CD4-positive, alpha-beta T cell treated with Interleukin-1 beta for 1 hour (primary cell): ENCODE data around the gene OR2T34.
"Not testable (repeated sequence)": the region's sequence is repeated elsewhere in the genome, so short reads cannot be mapped to it uniquely, and the experiment has no call there.

Source experiments
- DNase-seq, 2 donors: peaks; one replicate each; pipeline ENCODE4 v3.0.0-alpha.2; 2020 to 2022

OR2T34 gene

GRCh38 chr1:248574657-248575056 is at the start of gene OR2T34:
Gene OR2T34 (minus strand): TSS chr1:248574757. CDS start chr1:248574757, 0 bp downstream.
- not testable (repeated sequence) for DNase-seq

DNA sequence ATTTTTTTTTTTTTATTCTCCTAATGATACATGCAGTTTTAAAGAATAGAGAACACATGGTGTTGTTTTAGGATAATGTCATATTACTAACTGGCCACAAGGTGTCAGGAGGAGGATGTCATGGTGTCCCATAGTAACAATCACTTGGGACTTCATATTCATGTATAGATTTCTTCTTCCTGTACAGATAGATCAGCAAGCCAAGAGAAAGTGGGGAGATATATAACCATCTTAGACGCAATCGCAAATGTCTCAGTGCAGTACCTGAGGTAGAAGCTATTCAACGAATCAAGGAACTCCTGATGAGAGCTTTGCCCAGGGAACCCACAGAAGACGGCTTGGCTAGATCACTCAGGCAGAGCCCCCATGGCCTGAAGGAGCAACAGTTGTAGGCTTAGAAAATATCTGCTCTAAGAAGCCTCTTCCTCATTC is 48.0 kb upstream of the OR2T34 start:
- DNase-seq, result peak in 1 of 2 donors; percentile 19

GRCh38 chr1:248621770-248622169 is 47.2 kb upstream of the OR2T34 start:
- no peak for DNase-seq

GRCh38 chr1:248618878-248619277 is 44.3 kb upstream of the OR2T34 start:
- DNase-seq, result peak; percentile 25 to 45

- DNase-seq, result no peak
Observed at GRCh38 chr1:248618119-248618518, 43.6 kb upstream of the OR2T34 start.

DNA sequence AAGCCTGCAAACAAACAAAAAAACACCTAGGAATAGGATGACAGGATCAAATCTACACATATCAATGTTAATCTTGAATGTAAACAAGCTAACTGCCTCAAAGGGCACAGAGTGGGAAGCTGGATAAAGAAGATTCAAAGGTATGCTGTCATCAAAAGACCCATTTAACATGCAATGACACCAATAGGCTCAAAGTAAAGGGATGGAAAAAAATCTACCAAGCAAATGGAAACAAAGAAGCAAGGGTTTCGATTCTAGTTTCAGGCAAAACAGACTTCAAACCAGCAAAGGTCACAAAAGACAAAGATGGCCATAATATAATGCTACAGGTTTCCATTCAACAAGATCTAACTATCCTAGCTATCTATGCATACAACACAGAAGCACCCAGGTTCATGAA is 39.2 kb upstream of the OR2T34 start:
- no peak for DNase-seq

GRCh38 chr1:248611883-248612414 is 37.4 kb upstream of the OR2T34 start:
- DNase-seq, result peak in 1 of 2 donors; percentile 3

DNA sequence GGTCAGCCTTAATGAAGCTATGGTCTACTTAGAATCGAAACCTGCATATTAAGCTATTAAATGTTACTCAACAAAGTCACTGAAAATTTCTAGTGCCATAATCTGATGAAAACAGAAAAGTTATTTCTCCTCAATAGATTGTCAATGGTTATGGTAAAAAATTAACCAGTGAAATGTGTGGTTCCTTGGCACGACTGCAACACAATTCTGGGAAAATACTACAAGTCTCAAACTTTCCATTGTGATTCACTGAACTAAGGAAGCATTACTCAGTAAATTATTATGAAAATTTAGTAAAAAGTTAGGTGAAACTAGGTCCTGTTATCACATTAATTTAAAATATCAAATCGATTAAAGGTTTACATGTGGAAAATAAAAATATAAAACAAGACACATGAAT is 35.7 kb upstream of the OR2T34 start:
- no peak for DNase-seq

DNA sequence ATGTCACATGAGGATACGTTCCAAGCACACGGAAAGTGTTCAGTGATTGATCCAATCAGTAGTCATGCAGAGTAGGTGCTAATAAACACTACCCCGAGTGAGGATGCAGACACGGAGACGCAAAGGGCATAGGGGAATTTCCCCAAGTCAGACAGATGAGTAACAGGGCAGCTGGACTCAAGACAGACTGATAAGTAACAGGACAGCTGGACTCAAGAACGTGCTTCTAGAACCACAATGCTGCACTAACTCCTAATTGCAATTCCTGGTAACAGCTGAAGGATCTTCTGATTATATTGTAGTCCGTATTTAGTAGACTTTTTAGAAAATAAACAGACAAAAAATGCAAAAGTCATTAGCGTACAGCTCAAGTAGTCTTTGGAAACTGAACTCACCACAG is 24.8 kb upstream of the OR2T34 start:
- DNase-seq, result no peak

DNA sequence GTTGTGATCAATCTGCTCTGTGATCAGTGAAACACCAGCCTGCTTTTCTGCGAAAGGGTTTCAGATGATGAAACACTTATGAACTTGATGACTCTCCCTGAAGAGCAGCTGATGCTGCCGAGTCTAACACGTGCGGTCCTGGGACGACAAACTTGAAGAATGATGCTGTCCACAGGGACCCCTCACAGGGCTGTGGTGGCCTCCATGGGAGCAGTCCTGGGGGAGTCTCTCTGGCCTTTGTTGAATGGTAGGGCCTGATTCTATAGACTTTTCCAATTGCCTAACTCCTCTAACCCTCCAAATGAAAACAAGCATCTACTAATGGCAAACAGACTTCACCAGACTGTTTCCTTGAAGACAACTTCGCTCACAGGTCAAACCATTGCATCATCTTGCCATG is 23.0 kb upstream of the OR2T34 start, which contains the start of gene OR2T10:
Gene OR2T10, minus strand, starts transcription at position 112 of the 400 bp plus-strand sequence. CDS start 3,932 bp downstream, outside the sequence.
- no peak for DNase-seq

GRCh38 chr1:248596615-248597014 is 22.1 kb upstream of the OR2T34 start:
- DNase-seq, result no peak

GRCh38 chr1:248593226-248593625 is 18.7 kb upstream of the OR2T34 start:
- DNase-seq, result no peak

DNA sequence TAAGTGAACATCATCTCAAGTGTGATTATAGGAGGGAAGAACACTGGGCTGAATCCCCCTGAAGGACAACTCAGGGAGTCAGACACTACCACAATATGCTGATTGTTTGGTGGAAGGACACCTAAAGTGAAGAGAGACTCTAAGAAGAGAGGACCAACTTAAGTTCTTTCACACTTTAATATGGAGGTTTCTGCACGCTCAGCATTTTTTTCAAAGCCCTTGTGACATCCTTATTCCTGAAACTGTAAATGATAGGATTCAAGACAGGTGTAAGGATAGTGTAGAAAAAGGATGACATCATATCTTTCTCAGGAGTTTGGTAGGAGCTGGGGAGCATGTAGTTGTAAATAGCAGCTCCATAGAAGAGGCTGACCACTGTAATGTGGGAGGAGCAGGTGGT is 18.1 kb upstream of the OR2T34 start:
- no peak for DNase-seq

GRCh38 chr1:248590055-248590454 is 15.5 kb upstream of the OR2T34 start:
- DNase-seq, result no peak

DNA sequence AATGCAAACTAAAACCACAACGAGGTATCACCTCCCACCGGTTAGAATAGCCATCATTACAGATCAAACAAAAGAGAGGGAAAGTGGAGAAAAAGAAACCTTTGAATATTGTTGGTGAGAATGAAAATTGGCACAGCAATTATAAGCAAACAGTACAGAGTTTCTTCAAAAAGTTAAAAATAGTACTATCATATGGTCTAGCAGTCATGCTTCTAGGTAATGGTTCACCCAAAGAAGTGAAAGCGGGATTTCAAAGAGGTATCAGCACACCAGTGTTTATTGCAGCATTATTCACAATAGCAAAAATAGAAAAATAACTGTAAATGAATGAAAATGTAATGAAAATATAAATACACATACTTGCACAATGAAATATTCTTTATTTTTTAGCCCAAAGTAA is 14.8 kb upstream of the OR2T34 start:
- no peak for DNase-seq

- DNase-seq, result no peak
Observed at GRCh38 chr1:248585266-248585665, 10.7 kb upstream of the OR2T34 start.

DNA sequence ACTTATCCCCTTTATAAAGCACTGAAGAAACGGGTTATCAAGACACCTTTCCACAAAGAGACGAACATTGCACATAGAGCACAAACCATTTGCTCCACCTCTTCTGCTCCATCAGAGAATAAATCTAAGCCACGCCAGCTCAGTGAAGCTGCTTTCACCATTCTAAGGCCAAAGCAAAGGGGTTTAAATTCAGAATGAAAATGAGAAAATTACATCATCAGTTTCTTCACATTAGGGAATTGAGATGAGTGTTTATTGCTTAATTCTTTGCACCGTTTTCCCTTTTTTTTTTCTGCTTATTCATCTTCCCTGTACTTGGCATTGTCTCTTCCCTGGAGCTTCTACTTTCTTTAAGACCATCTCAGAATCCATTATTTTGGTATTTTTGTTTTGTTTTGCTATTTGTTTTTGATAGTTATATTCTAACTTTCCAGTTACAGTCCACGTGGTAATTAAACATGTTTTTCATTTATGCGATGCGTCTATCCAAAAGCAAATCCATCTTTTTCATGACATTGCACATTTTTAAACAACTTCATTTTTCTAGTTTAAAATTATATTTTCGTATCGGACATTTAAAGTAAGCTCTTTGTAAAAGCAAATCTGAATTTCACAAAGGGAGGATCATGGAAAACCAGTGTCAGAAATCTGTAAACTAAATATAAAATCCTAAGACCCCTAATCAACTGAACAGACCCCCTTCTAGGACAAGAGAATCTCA is 1.9 kb upstream of the OR2T34 start:
- no peak for DNase-seq

- not testable (repeated sequence) for DNase-seq
Observed at GRCh38 chr1:248573856-248574255, 701 bp downstream of the OR2T34 start.

- DNase-seq, result not testable (repeated sequence)
Observed at GRCh38 chr1:248572049-248572448, 2.5 kb downstream of the OR2T34 start.

GRCh38 chr1:248570811-248571210 is 3.7 kb downstream of the OR2T34 start:
- DNase-seq, result not testable (repeated sequence)

GRCh38 chr1:248569049-248569448 is 5.5 kb downstream of the OR2T34 start:
- not testable (repeated sequence) for DNase-seq

- peak in 1 of 2 donors; percentile 17 for DNase-seq
Observed at GRCh38 chr1:248565530-248566373, 8.8 kb downstream of the OR2T34 start.

DNA sequence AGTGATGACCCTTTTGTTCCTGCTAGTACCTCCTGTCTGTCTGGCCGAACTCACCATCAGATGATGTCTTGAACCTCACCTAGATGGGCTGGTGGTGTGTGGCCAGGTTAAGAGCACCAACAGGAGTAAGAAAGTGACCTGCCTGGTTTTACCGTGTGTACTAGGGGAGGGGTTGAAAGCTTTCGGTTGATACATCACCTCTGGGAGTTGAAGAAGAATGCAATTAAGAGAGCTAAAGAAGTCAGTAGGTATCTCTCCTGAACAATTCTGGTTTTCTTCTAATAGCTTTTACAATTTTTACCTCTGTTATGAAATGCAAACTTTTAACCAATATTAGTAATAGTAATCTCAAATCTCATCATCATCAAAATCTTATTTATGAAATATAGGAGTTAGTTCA is 11.9 kb downstream of the OR2T34 start, which contains the start of gene OR2T29:
Gene OR2T29, minus strand, starts transcription at position 101 of the 400 bp plus-strand sequence. CDS start 3,281 bp downstream, outside the sequence.
- DNase-seq, result not testable (repeated sequence)
